Right lobe of liver (tissue), 4 donors: ENCODE measurements around the gene INO80E.
"Not testable (repeated sequence)": the region's sequence is repeated elsewhere in the genome, so short reads cannot be mapped to it uniquely, and the experiment has no call there.

Experiments used
- POLR2A ChIP-seq: fragments of 450-650 bp; IDR thresholded peaks from one replicate; pipeline ENCODE4 v1.6.1; 2017; ENCODE audit warnings: antibody characterized with exemption, mild to moderate bottlenecking
- TF ChIP-seq, protein P1 (sequence below), 4 donors: fragments of 200-600 bp in 3 of 4; fragments of 450-650 bp in 1 of 4; IDR thresholded peaks; one replicate each; pipeline versions ENCODE4 v1.5.1 to v1.8.0; 2016 to 2022; ENCODE audit warnings: antibody characterized with exemption in 4 of 4, mild to moderate bottlenecking in 2 of 4
- donor health status: DM: no; HTN: no; CAD: no.
- donor health status: DM: no; HTN: no; CAD: no.
- donor health status: DM: no; HTN: yes; CAD: no.

DNA sequence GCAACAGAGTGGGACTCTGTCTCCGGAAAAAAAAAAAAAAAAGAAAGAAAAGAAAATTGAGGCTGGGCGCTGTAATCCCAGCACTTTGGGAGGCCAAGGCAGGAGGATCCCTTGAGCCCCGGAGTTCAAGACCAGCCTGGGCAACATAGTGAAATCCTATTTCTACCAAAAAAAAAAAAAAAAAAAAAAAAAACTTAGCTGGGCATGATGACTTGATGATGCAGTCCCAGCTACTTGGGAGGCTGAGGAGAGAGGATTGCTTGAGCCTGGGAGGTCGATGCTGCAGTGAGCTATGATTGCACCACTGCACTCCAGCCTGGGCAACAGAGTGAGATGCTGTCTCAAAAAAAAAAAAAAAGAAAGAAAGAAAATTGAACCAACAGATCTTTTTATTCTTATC lies 21.9 kb downstream of the INO80E start:
- not testable (repeated sequence) for TF ChIP-seq POLR2A
- TF ChIP-seq, protein P1, sequence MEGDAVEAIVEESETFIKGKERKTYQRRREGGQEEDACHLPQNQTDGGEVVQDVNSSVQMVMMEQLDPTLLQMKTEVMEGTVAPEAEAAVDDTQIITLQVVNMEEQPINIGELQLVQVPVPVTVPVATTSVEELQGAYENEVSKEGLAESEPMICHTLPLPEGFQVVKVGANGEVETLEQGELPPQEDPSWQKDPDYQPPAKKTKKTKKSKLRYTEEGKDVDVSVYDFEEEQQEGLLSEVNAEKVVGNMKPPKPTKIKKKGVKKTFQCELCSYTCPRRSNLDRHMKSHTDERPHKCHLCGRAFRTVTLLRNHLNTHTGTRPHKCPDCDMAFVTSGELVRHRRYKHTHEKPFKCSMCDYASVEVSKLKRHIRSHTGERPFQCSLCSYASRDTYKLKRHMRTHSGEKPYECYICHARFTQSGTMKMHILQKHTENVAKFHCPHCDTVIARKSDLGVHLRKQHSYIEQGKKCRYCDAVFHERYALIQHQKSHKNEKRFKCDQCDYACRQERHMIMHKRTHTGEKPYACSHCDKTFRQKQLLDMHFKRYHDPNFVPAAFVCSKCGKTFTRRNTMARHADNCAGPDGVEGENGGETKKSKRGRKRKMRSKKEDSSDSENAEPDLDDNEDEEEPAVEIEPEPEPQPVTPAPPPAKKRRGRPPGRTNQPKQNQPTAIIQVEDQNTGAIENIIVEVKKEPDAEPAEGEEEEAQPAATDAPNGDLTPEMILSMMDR (IDR thresholded peaks at IDR 0.05), result not testable (repeated sequence)
